Upper lobe of left lung (tissue), 6 donors: Measurements from ENCODE around the gene LRRC45. TPM values are rescaled to one million over a fixed set of nuclear protein-coding genes. Genes with fewer than 3 reads are reported as not detected.

Experiments
- ATAC-seq, 2 donors: fragments of 200-7000 bp; cut with Tn5 transposase; one replicate each; pipeline ENCODE4 v1.9.1; 2022; ENCODE audit warnings: mild to moderate bottlenecking in 2 of 2, moderate library complexity in 2 of 2; ENCODE audit not compliant: low FRiP score in 2 of 2
- DNase-seq, 2 donors: peaks; one replicate each; pipeline ENCODE4 v3.0.0-alpha.2; 2019 to 2020
- H3K27ac ChIP-seq, 4 donors: fragments of 200-600 bp; sonication (generic); one replicate each; pipeline ENCODE4 v1.5.1; 2016 to 2019
- H3K27me3 ChIP-seq, 4 donors: fragments of 200-600 bp; sonication (generic); one replicate each; pipeline ENCODE4 v1.5.1; 2017 to 2019
- H3K36me3 ChIP-seq, 4 donors: fragments of 200-600 bp; sonication (generic); one replicate each; pipeline ENCODE4 v1.5.1; 2016 to 2019
- H3K4me1 ChIP-seq, 4 donors: fragments of 200-600 bp; sonication (generic); one replicate each; pipeline ENCODE4 v1.5.1; 2018 to 2019
- H3K4me3 ChIP-seq, 4 donors: fragments of 200-600 bp; sonication (generic); one replicate each; pipeline ENCODE4 v1.5.1; 2017 to 2019; ENCODE audit warnings: mild to moderate bottlenecking in 2 of 4, moderate library complexity in 1 of 4
- H3K9me3 ChIP-seq, 4 donors: fragments of 200-600 bp; sonication (generic); one replicate each; pipeline ENCODE4 v1.5.1; 2018 to 2019
- CTCF ChIP-seq, 6 experiments: fragments of 450-650 bp in 4 of 6; fragments of 200-600 bp in 2 of 6; sonication (generic) in 2 of 6; IDR thresholded peaks; one replicate each; pipeline ENCODE4 v1.5.1; 2016 to 2019; ENCODE audit warnings: antibody characterized with exemption in 6 of 6
- EP300 ChIP-seq, 4 donors: sonication (generic); formaldehyde crosslinking; IDR thresholded peaks; one replicate each; pipeline ENCODE4 v1.5.1; 2017; ENCODE audit warnings: antibody characterized with exemption in 4 of 4, control low read depth in 2 of 4
- POLR2A ChIP-seq, 4 donors: fragments of 450-650 bp; IDR thresholded peaks; one replicate each; pipeline ENCODE4 v1.5.1; 2016 to 2017; ENCODE audit warnings: antibody characterized with exemption in 4 of 4, mild to moderate bottlenecking in 2 of 4
- POLR2AphosphoS5 ChIP-seq, 2 donors: sonication (generic); formaldehyde crosslinking; IDR thresholded peaks; one replicate each; pipeline ENCODE4 v1.5.1; 2017; ENCODE audit warnings: antibody characterized with exemption in 2 of 2
- WGBS, 2 donors: methylation state at CpG; one replicate each; pipeline ENCODE4 v1.1.5; 2017 to 2018; 5-methylcytosine and 5-hydroxymethylcytosine counted together
- total RNA-seq, 6 donors: library from RNA; depleted of rRNA in 4 of 6; stranded (reverse); fragments of >200 nt in 4 of 6; gene quantifications; one replicate each; pipeline versions ENCODE4 v1.1.0 to v1.2.1, GENCODE V29; 2016 to 2021
- donor health status: DM: no; HTN: no; CAD: no; lungs with moderate emphysema.
- donor health status: DM: no; HTN: yes; CAD: no; lungs with severe emphysema.

The LRRC45 gene
- total RNA-seq, 6 donors from 2014 or later = 14.0 to 57.6 (median 20.4) TPM

- Histone ChIP-seq H3K27me3 (no peaks in the 10 kb centered on the region), H3K4me3 (no peak overlapping the region), H3K27ac (no peak overlapping the region), H3K4me1 (peaks cover 21 to 54% (median 41%) of the 10 kb centered on the region in 4 donors), H3K36me3 (peaks cover 0 to 21% (median 2%) of the 10 kb centered on the region in 4 donors), H3K9me3 (no peaks in the 10 kb centered on the region)
- DNase-seq (peak; percentile 63 to 89), ATAC-seq (no peak)
- 57 to 65% methylated on average over 13 to 22 of the region's 34 CpGs for WGBS, 2 donors
- TF ChIP-seq CTCF (IDR thresholded peaks at IDR 0.05) (peak; percentile 61 to 74 (median 72)), EP300 (IDR thresholded peaks at IDR 0.05) (no peak), POLR2A (IDR thresholded peaks at IDR 0.05) (no peak)
Measured at GRCh38 chr17:82019690-82020571, 3.2 kb upstream of the LRRC45 start.

GRCh38 chr17:82020572-82021106 is 2.5 kb upstream of the LRRC45 start:
- ATAC-seq = no peak
- Histone ChIP-seq H3K4me3 (no peak overlapping the region), H3K27ac (no peak overlapping the region), H3K36me3 (peaks cover 0 to 21% (median 2%) of the 10 kb centered on the region in 4 donors), H3K9me3 (no peaks in the 10 kb centered on the region), H3K27me3 (no peaks in the 10 kb centered on the region), H3K4me1 (peaks cover 21 to 53% (median 41%) of the 10 kb centered on the region in 4 donors)
- peak in 1 of 2 donors; percentile 87 for DNase-seq
- TF ChIP-seq POLR2AphosphoS5 (IDR thresholded peaks at IDR 0.05) (no peak), EP300 (IDR thresholded peaks at IDR 0.05) (no peak), CTCF (IDR thresholded peaks at IDR 0.05) (no peak), POLR2A (IDR thresholded peaks at IDR 0.05) (no peak)
- 77 to 85% methylated on average over 11 to 14 of the region's 14 CpGs for WGBS, 2 donors

- Histone ChIP-seq H3K27ac (peak overlapping the region in 2 of 4 donors; percentile 83 to 91), H3K4me3 (peak overlapping the region in 3 of 4 donors; percentile 90 to 99 (median 97)), H3K27me3 (no peaks in the 10 kb centered on the region), H3K36me3 (peaks cover 0 to 21% (median 2%) of the 10 kb centered on the region in 4 donors), H3K4me1 (peaks cover 21 to 53% (median 41%) of the 10 kb centered on the region in 4 donors), H3K9me3 (no peaks in the 10 kb centered on the region)
- DNase-seq (peak; percentile 84 to 88), ATAC-seq (no peak)
- WGBS, 2 donors = 33 to 38% methylated on average over 3 to 25 of the region's 25 CpGs
- TF ChIP-seq CTCF (IDR thresholded peaks at IDR 0.05) = peak; percentile 54 to 90 (median 80)
- TF ChIP-seq POLR2AphosphoS5 (IDR thresholded peaks at IDR 0.05) = no peak
Measured at GRCh38 chr17:82021107-82021899, 1.8 kb upstream of the LRRC45 start.

GRCh38 chr17:82021900-82022309 is 1.2 kb upstream of the LRRC45 start:
- H3K36me3 ChIP-seq = peaks cover 0 to 21% (median 2%) of the 10 kb centered on the region in 4 donors
- peak overlapping the region; percentile 90 to 99 (median 97) for H3K4me3 ChIP-seq
- TF ChIP-seq POLR2A (IDR thresholded peaks at IDR 0.05) (no peak), EP300 (IDR thresholded peaks at IDR 0.05) (no peak), CTCF (IDR thresholded peaks at IDR 0.05) (no peak)
- no peak for DNase-seq
- H3K27ac ChIP-seq = peak overlapping the region in 3 of 4 donors; percentile 76 to 91 (median 83)
- WGBS, 2 donors = 10 to 67% methylated on average over 1 to 10 of the region's 10 CpGs
- H3K27me3 ChIP-seq = no peaks in the 10 kb centered on the region
- peaks cover 21 to 50% (median 40%) of the 10 kb centered on the region in 4 donors for H3K4me1 ChIP-seq
- ATAC-seq = no peak
- H3K9me3 ChIP-seq = no peaks in the 10 kb centered on the region
